SK-N-DZ (cell line): Measurements from ENCODE around the gene ADH1C. TPM values are rescaled to one million over a fixed set of nuclear protein-coding genes. Genes with fewer than 3 reads are reported as not detected.
"Not testable (repeated sequence)": the region's sequence is repeated elsewhere in the genome, so short reads cannot be mapped to it uniquely, and the experiment has no call there.

Source experiments
- DNase-seq: peaks from one replicate; pipeline ENCODE4 v3.0.0-alpha.2; 2015; ENCODE audit warnings: low spot score
- polyA plus RNA-seq, 2 experiments: library from polyadenylated mRNA; depleted of rRNA; stranded (reverse); fragments of >200 nt; gene quantifications; 2 replicates each; pipeline ENCODE4 v1.2.3, GENCODE V29; 2014

The ADH1C gene
- not detected in 2 replicates for polyA plus RNA-seq (2014; cell fraction: cytosol; rRNA removed)
- polyA plus RNA-seq (2014; cell fraction: nucleus; rRNA removed), result not detected in 2 replicates

- DNase-seq, result no peak
Observed at GRCh38 chr4:99352602-99353537, at the start of gene ADH1C. ADH1C (minus strand) TSS chr4:99352746; CDS start chr4:99352675, 71 bp downstream.

- DNase-seq, result no peak
Observed at GRCh38 chr4:99400831-99401230, 48.3 kb upstream of the ADH1C start.

GRCh38 chr4:99399017-99399416, 46.5 kb upstream of the ADH1C start:
- no peak for DNase-seq

- no peak for DNase-seq
Observed at GRCh38 chr4:99395595-99396364, 43.2 kb upstream of the ADH1C start.

- DNase-seq, result no peak
Observed at GRCh38 chr4:99394896-99395295, 42.4 kb upstream of the ADH1C start.

- DNase-seq, result no peak
Observed at GRCh38 chr4:99390055-99390454, 37.5 kb upstream of the ADH1C start.

- DNase-seq, result no peak
Observed at GRCh38 chr4:99389606-99390005, 37.1 kb upstream of the ADH1C start.

GRCh38 chr4:99383833-99384392, 31.4 kb upstream of the ADH1C start:
- DNase-seq, result no peak

GRCh38 chr4:99383399-99383798, 30.9 kb upstream of the ADH1C start:
- no peak for DNase-seq

- no peak for DNase-seq
Observed at GRCh38 chr4:99382745-99383360, 30.3 kb upstream of the ADH1C start.

GRCh38 chr4:99381588-99382175, 29.1 kb upstream of the ADH1C start:
- DNase-seq, result no peak

GRCh38 chr4:99379571-99379970, 27.0 kb upstream of the ADH1C start:
- no peak for DNase-seq

- no peak for DNase-seq
Observed at GRCh38 chr4:99378876-99379275, 26.3 kb upstream of the ADH1C start.

GRCh38 chr4:99377341-99377740, 24.8 kb upstream of the ADH1C start:
- not testable (repeated sequence) for DNase-seq

GRCh38 chr4:99372464-99372863, 19.9 kb upstream of the ADH1C start:
- DNase-seq, result not testable (repeated sequence)

- DNase-seq, result not testable (repeated sequence)
Observed at GRCh38 chr4:99367817-99368216, 15.3 kb upstream of the ADH1C start.

- DNase-seq, result no peak
Observed at GRCh38 chr4:99366491-99366890, 13.9 kb upstream of the ADH1C start.

- DNase-seq, result no peak
Observed at GRCh38 chr4:99362768-99363167, 10.2 kb upstream of the ADH1C start.

GRCh38 chr4:99361899-99362275, 9.3 kb upstream of the ADH1C start:
- no peak for DNase-seq

GRCh38 chr4:99361268-99361898, 8.8 kb upstream of the ADH1C start:
- no peak for DNase-seq
